Glutamatergic neuron (in vitro differentiated cells): ENCODE data around the gene SPINK2. TPM values are rescaled to one million over a fixed set of nuclear protein-coding genes. Genes with fewer than 3 reads are reported as not detected.

Experiments used
- DNase-seq: peaks from one replicate; pipeline ENCODE4 v3.0.0; 2022
- H3K27ac Mint-ChIP-seq: one replicate; pipeline ENCODE4 v1.8.0; 2020; ENCODE audit warnings: mild to moderate bottlenecking, mixed read lengths, inconsistent platforms; ENCODE audit not compliant: unreplicated experiment
- H3K27me3 Mint-ChIP-seq: one replicate; pipeline ENCODE4 v1.8.0; 2020; ENCODE audit warnings: mild to moderate bottlenecking, moderate library complexity, mixed read lengths, inconsistent platforms; ENCODE audit not compliant: unreplicated experiment
- H3K36me3 Mint-ChIP-seq: one replicate; pipeline ENCODE4 v1.8.0; 2020; ENCODE audit warnings: mild to moderate bottlenecking, mixed read lengths, inconsistent platforms; ENCODE audit not compliant: unreplicated experiment
- H3K4me1 Mint-ChIP-seq: one replicate; pipeline ENCODE4 v1.8.0; 2020; ENCODE audit warnings: mild to moderate bottlenecking, low read depth, mixed read lengths, inconsistent platforms; ENCODE audit not compliant: unreplicated experiment
- H3K4me3 Mint-ChIP-seq: one replicate; pipeline ENCODE4 v1.8.0; 2020; ENCODE audit warnings: mild to moderate bottlenecking, mixed read lengths, inconsistent platforms; ENCODE audit not compliant: unreplicated experiment
- H3K9me3 Mint-ChIP-seq: one replicate; pipeline ENCODE4 v1.8.0; 2020; ENCODE audit warnings: mild to moderate bottlenecking, moderate library complexity, mixed read lengths, inconsistent platforms; ENCODE audit not compliant: unreplicated experiment
- CTCF ChIP-seq: fragments of 200-600 bp; sonication (generic); IDR thresholded peaks from one replicate; pipeline ENCODE4 v1.5.0; 2021; ENCODE audit not compliant: partially characterized antibody, unreplicated experiment
- total RNA-seq: library from RNA; stranded (reverse); fragmentation: NEBNext Ultra II Directional; extraction: Animal tissue kit (Norgen Biotek cat#: 25700); gene quantifications from one replicate; pipeline ENCODE4 v1.2.1, GENCODE V29; 2021; ENCODE audit not compliant: unreplicated experiment

The SPINK2 gene
- total RNA-seq, 1 donor from 2014 or later, result not detected

DNA sequence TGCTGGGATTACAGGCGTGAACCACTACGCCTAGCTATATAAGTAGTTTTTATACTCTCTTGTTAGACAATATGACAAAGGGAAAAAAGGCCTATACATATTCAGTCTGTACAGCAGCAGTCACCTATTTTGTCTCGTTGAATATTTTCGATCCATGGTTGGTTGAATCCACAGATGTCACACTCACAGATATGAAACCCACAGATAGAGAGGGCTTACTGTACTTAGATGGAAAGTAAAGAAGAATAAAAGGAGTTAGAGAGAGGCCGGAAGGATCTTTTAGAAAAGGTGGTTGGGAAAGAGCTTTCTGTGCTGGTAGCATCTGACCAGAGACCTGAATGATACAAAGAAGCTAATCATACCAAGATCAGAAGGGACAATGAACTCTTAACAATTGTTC is 38.3 kb upstream of the SPINK2 start:
- H3K27ac Mint-ChIP-seq, result no peak overlapping the region
- no peaks in the 10 kb centered on the region for H3K4me1 Mint-ChIP-seq
- no peaks in the 10 kb centered on the region for H3K27me3 Mint-ChIP-seq
- H3K9me3 Mint-ChIP-seq, result no peaks in the 10 kb centered on the region
- no peak for TF ChIP-seq CTCF
- no peak overlapping the region for H3K4me3 Mint-ChIP-seq
- DNase-seq, result no peak
- no peaks in the 10 kb centered on the region for H3K36me3 Mint-ChIP-seq

DNA sequence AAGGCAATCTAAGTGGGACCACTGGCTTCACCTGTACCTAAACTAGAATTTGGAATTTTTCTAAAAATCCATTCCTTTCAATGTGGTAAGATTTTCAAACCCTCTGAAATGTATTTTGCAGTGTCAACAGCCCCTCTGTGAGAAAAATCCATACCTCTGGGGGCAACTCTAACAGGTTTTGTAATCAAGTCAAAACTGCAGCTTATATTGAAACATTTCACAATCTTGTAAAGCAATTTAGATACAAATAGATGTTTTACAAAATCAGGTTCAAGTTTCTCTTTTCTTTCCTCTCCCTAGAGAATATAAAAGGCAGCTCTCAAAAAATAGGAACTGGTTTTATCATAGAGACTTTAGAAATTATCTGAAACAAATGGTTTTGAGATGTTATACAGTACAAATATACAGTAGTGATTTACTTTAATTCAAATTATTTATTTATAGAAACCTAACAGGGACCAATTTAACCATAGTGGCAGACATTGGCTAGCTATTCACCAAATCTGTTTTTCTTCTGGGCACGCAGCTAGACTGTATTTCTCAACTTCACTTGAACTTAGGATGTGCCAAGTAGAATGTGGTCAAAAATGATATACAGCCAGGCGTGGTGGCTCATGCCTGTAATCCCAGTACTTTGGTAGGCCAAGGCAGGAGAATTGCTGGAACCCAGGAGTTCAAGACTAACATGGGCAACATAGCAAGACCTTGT is 36.3 kb upstream of the SPINK2 start:
- TF ChIP-seq CTCF, result no peak
- no peaks in the 10 kb centered on the region for H3K4me1 Mint-ChIP-seq
- no peak for DNase-seq
- H3K4me3 Mint-ChIP-seq, result no peak overlapping the region
- H3K36me3 Mint-ChIP-seq, result no peaks in the 10 kb centered on the region
- no peaks in the 10 kb centered on the region for H3K9me3 Mint-ChIP-seq
- H3K27ac Mint-ChIP-seq, result no peak overlapping the region
- H3K27me3 Mint-ChIP-seq, result no peaks in the 10 kb centered on the region

DNA sequence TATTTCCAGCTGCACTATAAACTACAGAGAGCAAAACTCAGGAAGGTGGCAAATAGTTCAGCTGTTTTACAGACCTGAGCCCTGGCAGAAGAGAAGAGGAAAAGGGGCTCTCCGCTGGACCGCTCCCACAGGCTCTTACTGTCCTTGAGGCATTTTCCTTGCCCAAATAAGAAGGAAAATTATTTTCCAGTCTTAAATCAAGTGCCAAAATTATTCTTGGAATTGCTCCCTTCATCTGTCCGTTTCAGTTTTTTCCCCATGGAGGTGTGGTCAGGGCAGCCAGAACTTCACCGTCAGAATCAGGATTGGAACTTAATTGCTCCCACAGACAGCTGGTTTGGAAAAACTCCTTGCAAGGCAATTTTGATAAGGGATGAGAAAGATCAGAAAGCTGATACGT is 35.2 kb upstream of the SPINK2 start:
- DNase-seq, result no peak
- Mint-ChIP-seq H3K27ac (no peak overlapping the region), H3K27me3 (no peaks in the 10 kb centered on the region), H3K36me3 (no peaks in the 10 kb centered on the region), H3K4me1 (no peaks in the 10 kb centered on the region), H3K9me3 (no peaks in the 10 kb centered on the region), H3K4me3 (no peak overlapping the region)
- TF ChIP-seq CTCF, result no peak

DNA sequence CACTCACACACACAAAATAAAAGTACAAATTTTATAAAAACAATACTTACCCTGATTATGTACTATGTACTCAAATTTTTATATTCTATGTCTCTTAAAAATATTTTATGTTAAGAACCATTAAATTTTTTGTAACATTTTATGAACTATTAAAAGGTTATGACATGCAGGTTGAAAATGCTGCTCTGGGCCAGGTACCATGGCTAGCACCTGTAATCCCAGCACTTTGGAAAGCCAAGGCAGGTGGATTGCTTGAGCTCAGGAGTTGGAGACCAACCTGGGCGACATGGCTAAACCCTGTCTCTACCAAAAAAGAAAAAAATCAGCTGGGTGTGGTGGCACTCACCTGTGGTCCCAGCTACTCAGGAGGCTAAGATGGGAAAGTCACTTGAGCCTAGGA is 29.4 kb upstream of the SPINK2 start:
- Mint-ChIP-seq H3K4me1 (no peaks in the 10 kb centered on the region), H3K27me3 (peaks cover 6% of the 10 kb centered on the region), H3K4me3 (no peak overlapping the region), H3K27ac (no peak overlapping the region), H3K36me3 (no peaks in the 10 kb centered on the region), H3K9me3 (peaks cover 3% of the 10 kb centered on the region)
- no peak for DNase-seq
- no peak for TF ChIP-seq CTCF

- Mint-ChIP-seq H3K4me1 (peaks cover 3% of the 10 kb centered on the region), H3K27me3 (peaks cover 11% of the 10 kb centered on the region), H3K4me3 (no peak overlapping the region), H3K36me3 (no peaks in the 10 kb centered on the region), H3K27ac (no peak overlapping the region), H3K9me3 (peaks cover 3% of the 10 kb centered on the region)
- no peak for TF ChIP-seq CTCF
- DNase-seq, result no peak
Observed at GRCh38 chr4:56844802-56845580, 23.5 kb upstream of the SPINK2 start.
